Ammon's horn (tissue), 1 donor: ENCODE results near the gene MSANTD3.
A peak's percentile ranks its signal among the peaks of the same experiment; 100 is the strongest.
"Not testable (repeated sequence)": the region's sequence is repeated elsewhere in the genome, so short reads cannot be mapped to it uniquely, and the experiment has no call there.

ENCODE experiments used
- DNase-seq: peaks from one replicate; pipeline ENCODE4 v3.0.0-alpha.2; 2016; ENCODE audit warnings: low spot score

MSANTD3 gene

DNA sequence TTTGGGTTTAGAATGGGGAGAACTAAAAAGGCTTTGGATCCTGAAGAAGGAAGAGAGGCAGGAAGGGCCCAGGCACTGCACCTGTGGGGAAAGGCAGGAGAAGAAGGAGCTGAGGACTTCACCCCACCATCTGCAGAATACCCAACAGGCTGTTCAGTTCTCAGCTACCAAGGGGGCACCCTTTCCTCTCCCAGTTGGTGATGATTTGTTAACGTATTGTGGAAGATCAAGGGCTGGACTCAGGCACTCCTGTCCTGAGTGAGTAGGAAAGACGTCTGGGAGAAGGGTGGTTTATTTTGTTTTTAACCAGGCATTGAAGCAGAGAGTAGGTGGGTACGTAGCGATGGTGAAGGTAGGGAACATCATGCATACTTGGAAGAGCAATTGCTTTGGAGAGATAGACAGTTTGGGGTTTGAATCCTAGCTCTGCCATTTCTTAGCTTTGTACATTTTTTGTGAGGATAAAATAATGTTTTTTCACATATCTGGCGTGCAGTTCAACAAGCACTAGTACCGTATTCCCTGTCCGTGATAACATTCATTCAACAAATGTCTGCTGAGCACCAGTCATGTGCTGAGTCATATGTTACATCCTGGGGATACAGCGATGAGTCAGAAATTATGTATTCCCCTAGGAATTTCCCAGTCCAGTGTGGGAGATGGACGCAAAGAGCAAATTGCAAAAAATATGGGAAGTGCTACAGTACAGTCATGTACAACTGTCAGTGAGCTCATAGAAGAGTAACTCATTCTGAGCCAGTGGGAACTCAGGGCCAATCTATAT, 2.1 kb downstream of the MSANTD3 start:
- peak; percentile 43 for DNase-seq

DNA sequence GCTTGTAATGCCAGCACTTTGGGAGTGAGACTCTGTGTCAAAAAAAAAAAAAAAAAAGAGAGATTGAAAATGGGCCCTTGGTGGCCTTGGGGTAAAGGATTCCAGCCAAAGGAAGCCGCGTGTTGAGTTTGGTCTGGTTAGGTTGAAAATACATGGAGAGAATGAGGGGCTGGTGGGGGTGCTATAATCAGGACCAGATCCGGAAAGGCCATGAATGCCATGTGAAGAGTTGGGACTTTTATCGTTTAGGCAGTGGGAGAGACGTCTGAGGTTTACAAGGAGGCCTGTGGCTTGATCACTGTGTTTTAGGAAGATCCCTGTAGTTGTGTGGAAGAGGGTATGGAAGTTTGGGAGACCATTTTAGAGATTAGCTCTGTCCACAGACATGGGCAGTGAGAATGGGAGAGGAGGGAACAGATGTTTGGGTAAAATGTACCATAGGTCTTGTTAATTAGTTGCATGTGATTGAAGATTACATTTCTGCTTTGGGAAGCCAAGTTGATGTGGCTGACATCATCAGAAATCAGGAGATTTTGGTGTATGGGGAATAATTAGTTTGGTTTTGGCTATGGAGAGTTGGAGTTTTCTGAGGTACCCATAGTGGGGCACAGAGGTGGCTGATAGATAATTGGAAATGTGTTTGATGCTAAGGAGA, 3.5 kb downstream of the MSANTD3 start:
- no peak for DNase-seq

DNA sequence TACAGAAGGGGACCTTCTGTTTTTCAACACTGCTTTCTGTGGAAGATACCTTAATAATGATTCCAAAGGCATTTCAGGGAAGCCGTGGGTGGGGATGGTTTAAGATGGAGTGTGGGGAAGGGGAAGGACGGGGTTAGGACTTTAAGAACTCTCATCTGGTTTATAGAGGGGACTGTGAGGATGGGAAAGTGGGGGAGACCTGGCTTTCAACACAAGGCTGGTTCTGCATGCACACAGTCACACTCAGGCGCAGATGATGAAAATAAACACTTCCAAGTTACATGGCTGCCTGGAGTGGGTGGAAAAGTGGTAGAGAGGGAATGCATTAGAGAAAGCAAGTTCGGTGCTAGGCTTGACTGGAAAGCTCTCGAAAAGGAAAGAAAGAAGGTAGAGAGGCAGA, 4.9 kb downstream of the MSANTD3 start:
- DNase-seq = no peak

DNA sequence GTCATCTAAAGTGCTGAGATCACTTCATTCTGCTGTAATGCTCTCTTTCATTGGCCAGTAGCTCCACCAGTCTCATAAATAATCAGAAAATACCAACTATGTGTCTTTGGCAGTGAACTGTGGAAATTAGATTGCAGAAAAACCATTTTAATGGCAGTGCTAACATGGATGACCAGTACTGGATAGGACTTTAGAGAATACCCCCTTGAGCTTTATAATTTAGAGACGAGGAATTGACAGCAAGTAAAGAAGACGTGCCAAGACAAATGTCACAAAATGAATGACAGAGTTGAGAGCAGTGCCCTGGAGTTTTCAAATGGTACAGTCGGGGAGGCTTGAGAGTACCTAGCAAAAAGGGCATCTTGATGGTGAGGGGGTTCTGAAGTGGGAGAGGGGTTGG, 5.8 kb downstream of the MSANTD3 start:
- no peak for DNase-seq

DNA sequence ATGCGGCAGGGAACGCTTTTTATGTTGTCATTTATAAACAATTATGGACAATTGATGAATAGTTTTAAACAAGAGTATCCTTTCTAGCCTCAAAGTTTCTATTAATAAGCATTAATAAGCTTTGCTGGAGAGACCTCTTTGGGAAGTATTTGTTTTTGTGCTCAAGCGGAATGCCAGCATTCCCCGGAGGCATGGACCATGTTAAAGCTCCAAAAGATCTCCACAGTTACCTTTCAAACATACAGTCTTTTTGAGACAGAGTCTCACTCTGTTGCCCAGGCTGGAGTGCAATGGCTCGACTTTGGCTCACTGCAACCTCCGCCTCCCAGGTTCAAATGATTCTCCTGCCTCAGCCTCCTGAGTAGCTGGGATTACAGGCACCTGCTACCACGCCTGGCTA, 9.6 kb downstream of the MSANTD3 start:
- DNase-seq = no peak

DNA sequence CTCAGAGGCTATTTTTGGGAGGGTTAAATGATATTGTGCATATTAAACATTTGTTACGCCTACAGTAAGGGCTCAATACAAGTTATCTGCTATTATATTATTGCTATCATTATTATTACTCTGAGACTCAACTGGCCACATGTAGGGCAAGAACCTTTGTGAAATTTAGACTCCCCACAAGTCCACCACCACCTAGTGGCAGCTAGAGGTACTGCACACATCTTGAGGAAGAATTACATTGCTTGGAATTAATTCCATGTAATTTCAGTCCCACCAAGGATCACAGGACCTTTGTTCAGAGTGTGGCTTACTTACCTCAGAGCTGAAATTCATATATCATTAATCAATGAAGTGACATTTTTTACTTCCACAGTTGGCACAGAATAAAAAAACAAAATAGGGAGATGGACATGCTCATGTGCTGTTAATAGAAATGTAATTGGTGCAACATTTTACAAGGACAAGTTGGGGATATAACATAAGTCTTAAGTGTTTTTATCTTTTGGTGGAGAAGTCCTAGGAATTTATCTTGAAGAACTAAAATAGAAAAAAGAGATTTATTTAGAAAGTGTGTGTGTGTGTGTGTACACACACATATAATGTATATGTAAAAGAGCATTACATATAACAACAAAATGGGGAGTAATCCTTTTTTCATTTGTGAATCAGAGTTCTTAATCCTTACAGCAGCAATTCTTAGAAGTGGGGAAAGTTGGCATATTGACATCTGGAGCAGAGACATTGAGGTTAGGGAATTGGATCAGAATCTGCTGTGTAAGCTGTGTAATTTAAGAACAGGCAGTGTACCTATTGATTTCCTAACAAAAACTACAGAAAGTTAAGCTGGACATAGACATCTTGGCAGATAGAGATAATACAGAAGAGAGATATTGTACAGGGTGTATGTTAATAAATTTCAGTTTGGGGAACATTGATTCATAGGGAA, 11.2 kb downstream of the MSANTD3 start:
- DNase-seq = peak; percentile 73

DNA sequence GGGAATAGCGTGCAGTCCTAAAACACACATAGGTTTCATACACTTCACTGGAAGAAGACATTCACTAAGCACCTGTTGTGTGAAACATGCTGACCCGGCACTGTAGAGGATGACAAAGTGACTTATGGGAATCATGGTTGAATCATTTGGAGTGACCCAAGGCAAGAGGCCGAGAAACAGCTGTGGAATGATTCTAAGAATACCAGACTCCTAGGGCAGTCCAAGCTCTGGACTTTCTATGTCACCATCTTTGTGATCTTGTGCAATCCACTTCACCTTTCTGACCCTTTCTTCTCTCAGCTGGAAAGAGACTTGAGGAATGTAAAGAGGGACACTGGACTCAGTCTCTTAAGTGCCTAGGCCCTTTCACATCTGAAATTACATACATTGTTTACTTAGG, 13.1 kb downstream of the MSANTD3 start:
- no peak for DNase-seq

DNA sequence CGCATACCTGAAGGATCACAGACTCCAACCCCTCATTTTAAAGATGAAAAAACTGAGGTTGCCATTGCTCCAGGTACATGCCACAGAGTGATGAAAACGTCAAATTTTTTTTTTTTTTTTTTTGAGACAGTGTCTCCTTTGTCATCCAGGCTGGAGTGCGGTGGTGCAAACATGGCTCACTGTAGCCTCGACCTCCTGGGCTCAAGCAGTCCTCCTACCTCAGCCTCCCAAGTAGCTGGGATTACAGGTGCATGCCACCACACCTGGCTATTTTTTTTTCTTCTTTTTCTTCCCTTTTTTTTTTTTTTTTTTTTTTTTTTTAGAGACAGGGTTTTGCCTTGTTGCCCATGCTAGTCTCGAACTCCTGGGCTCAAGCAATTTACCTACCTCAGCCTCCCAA, 13.5 kb downstream of the MSANTD3 start:
- DNase-seq = not testable (repeated sequence)

DNA sequence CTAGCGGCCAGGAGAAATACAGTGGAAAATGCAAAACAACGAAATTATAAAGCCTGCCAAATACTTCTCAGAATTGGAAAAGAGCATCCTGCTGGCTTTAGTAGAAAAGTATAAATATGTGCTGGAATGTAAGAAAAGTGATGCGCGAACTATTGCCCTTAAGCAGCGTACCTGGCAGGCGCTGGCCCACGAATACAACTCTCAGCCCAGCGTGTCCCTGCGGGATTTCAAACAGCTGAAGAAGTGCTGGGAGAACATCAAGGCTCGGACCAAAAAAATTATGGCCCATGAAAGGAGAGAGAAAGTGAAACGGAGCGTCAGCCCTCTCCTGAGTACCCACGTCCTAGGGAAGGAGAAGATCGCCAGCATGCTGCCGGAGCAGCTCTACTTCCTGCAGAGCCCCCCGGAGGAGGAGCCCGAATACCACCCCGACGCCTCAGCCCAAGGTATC, 15.0 kb downstream of the MSANTD3 start:
- no peak for DNase-seq

DNA sequence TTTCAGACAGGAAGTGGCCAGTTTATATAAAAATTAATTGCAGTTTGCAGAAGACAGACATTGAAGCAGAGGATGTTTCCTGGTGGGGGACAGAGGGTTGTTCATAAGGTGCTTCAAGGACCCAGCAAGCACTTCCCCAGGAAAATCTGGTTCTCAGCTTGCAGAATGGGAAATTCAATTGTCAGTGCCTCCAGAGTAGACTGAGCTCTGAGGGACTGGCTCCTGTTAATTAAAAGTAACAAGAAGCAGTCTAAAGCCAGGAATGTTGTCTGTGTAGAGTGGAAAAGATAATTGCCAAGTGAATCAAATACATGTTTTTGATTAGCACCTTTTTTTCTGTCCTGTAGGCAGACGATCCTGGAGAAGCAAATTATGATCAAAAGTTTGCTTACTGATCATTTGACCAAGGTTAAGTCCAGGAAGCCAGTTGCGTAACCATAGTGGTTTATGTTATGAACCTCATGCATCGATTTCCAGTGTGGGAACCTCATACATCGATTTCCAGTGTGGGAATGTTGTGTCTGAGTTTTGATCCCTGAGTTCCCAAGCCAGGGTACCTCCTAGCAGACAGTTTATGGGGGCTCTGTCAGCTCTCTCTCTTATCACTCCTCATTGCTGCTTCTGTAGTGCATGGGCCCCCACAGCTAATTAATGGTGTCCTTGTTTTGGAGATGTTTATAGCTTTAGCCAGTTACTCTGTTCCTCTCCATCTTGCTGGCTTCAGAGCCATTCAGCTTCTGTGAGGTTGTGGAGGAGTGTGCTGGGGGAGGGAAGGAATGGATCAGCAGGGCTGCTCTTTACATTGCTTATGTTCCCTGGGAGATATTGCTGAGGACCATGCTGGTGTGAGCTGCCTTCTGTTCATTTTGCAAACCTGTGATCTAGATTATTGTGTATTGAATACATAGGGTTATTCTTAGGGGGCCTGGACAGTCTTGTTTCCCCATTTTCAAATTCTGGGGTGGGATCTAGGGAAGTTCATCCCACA, 17.1 kb downstream of the MSANTD3 start:
- no peak for DNase-seq

DNA sequence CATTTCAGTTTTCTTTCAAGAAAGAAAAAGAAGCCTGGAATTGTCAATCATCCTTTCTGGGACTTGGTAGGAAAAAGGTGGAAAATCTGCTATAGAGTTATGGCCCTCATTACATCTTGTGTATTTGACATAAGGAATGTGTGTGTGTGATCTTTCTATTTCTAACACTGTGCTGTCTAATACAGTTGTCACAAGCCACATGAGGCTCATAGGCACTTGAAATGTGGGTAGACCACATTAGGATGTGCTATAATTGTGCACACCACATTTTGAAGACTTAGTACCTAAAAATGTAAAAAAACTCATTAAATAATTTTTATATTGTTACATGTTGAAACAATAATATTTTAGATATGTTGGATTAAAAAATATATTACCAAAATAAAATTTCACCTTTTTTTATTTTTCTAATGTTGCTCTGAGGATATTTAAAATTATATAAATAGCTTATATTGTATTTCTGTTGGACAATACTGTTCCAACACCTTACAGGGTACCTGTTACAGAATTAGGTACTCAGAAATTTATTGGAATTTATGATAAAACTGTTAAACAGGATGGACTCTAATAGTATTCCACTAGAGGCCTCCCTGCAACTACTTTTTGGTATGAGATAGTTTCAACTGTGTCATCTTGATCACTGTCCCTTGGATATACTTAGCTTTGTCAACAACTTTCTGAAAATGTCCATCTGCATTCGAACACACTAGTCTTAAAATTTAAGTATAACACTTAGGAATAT, 18.4 kb downstream of the MSANTD3 start:
- DNase-seq = no peak

DNA sequence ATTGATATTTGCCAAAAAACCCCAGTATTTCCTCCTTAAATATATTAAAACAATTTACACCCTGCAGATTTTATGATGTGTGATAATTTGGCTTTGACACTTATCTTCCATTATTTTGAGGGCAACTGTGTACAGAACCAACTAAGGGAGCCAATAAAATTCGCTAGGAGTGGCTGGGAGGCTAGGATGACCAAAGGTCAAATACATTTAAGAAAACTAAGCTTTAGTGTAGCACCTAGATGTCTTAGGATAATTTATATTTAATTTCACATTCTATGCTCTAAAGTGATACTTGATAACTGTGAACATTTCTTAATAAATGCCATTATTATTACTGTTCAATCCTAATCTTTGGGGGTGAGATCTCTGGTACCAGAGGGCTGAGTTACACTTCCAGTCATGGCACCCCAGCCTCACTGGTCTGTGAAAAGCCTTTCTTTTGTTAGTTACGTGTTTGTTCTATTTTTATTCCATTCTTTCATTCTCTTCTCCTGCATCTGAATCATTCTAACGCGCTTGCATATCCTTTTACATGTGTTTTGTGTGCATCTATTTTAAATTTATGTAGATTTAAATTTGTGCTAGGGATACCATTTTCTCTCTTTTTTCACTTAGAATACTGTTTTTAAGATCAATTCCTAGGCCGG, 19.1 kb downstream of the MSANTD3 start:
- no peak for DNase-seq

DNA sequence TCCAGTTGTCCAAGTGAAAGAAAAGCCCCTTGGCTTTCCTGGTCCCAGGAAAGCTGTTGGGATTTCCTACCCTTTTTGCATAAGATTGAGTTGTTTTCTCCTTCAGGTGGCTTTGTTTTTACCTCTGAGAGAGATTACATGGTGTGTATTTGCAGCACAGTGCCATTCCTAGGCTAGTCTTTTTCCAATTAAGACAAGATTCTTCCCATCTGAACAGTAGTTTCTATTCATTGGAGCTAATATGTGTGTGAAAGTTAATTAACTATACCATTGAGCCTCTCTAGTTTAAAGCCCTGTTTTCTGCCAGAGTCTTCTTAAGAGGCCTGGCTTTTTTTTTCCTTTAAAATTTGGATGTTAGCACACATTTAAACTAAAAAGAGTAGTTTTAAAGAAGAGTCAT, 20.1 kb downstream of the MSANTD3 start:
- no peak for DNase-seq

DNA sequence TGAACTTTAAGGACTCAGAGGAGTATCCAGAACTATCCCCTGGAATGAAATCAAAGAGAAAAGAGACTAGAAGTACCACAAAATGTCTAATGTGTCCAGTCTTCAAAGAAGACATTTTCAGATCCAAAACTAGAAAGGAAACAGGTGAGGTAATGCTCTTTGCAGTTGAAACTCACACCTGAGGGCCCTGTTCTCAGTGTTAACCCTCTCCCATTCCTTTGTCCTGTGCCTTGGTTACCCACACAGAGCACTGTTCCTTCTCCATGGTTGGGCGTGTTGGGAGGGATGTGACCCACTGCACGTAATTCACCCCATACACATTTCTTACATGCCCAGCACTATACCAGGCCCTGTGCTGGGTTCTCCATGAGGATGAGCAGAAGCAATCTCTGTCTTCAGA, 21.3 kb downstream of the MSANTD3 start:
- DNase-seq = no peak

DNA sequence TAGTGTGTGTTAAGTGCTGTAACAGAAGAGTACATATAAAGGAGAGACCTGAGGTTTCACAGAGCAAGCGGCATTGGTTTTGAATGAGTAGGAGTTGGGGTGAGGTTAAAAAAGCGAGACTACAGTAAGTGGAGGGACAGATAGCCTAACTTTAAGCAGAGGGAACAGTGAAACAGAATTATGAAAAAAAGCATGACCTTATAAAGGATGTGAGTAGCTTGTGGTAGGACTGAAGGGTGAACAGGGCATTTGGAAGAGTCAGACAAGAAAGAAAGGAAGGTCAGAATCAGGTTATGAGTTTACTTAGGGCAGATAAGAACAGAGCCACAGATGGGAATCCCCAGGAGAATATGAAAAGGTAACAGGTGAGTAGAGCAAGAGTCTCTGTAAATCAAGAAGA, 22.5 kb downstream of the MSANTD3 start:
- no peak for DNase-seq

DNA sequence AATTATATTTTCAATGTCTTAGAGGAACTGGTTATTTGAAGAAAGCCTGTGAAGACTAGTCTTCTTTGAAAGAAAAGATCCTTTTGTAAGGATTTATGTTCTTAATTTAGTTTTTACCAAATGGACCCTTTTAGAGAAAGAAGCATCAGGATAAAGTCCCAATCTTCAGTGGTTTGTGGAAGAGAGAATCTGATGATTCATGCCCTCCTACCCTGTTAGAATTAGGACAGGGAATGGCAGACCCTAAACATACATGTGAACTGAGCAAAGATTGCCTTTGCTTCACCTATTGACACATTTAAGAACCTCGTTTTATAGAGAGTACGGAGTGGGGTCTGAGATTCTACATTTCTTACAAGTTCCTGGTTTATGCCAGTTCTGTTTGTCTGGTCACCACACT, 26.0 kb downstream of the MSANTD3 start:
- no peak for DNase-seq

DNA sequence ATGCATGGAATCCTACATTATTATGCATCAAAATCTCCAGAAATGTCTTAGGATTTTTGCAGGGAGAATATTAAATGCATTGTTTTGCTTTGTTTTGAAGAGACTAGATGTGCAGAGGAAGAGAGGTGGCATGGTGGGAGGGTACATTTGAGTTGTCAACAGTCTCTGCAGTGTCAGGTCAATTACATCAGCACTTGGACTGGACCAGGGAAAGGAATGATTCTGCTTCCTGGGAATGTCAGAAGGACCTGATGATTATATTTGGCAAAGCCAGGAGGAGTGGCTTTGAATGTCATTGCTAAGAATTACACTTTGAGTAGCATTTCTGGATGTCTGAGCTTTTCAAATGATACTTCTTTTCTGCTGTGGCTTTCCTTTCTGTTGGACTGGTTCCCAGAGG, 28.5 kb downstream of the MSANTD3 start:
- DNase-seq = no peak

DNA sequence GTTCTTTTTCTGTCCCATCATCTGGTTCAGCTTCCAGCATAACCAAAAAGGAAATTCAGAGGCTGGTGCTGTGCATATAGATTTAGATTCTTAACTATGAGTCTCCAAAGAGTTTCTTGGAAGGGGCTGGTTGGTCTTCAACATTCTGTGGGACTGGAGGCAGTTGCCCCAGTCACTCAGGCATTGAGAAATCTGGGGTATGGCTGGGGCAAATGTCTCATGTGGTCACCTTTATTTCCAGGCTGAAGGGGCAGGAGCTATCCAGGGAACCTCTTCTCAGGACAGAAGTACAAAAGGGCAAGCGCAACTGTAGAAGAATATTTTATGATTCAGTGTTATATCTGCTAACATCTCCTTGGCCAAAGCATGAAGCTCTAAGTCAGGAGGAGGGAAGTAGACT, 30.6 kb downstream of the MSANTD3 start:
- no peak for DNase-seq

DNA sequence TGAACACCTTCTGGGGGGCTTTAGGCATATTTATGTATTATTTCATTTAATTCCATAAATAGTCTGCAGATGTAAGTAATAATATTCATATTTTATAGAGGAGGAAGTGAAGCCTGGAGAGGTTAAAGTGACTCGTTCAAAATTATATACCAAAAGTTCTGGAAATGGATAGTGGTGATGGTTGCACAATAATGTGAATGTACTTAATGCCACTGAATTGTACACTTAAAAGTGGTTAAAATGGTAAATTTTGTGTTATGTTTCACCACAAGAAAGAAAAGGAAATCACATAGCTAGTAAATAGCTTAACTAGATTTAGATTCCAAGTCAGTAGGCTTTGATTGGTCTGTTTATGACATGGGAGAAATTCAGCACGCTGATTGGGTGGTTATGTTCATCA, 33.0 kb downstream of the MSANTD3 start:
- no peak for DNase-seq

DNA sequence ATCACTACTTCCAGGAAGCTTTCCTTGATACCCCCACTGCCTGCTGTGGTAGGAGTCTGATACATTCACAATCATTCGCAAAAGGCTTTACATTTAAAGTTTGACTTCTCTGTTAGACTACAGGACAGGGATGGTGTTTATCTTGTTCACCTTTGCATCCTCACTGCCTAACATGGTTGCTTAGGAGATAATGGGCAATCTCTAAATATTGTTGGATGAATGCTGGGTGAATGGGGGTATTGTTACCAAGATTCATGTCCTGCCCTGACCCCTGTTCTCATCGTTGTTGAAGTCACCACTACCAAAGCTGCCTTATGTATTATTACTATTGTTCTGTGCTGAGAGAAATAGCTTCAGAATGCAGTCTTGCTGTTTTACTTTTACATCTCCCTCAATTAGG, 38.3 kb downstream of the MSANTD3 start:
- DNase-seq = peak; percentile 66
